Motor neuron (in vitro differentiated cells): ENCODE measurements around the gene MTR. TPM values are rescaled to one million over a fixed set of nuclear protein-coding genes. Genes with fewer than 3 reads are reported as not detected.

Source experiments
- ATAC-seq, 8 experiments: fragments of 200-7000 bp; cut with Tn5 transposase; replicated peaks in 6 of 8; 2 replicates each; pipeline ENCODE4 v1.8.0; 2021; ENCODE audit warnings: mild to moderate bottlenecking in 8 of 8, moderate library complexity in 8 of 8
- H3K27ac ChIP-seq, 2 donors: fragments of 250-450 bp; sonication (Bioruptor Pico); 2 replicates each; pipeline ENCODE4 v1.9.0; 2021; ENCODE audit warnings: antibody characterized with exemption in 2 of 2, mild to moderate bottlenecking in 2 of 2, moderate library complexity in 1 of 2
- H3K4me1 ChIP-seq, 2 donors: fragments of 250-450 bp; sonication (Bioruptor Pico); replicated peaks in 1 of 2; 2 replicates each; pipeline ENCODE4 v1.6.1; 2021; ENCODE audit warnings: antibody characterized with exemption in 2 of 2, mild to moderate bottlenecking in 2 of 2, moderate library complexity in 1 of 2
- H3K4me3 ChIP-seq, 5 donors: fragments of 250-450 bp; sonication (Bioruptor Pico); 2 replicates each; pipeline ENCODE4 v1.9.0; 2021; ENCODE audit warnings: antibody characterized with exemption in 5 of 5, mild to moderate bottlenecking in 5 of 5, moderate library complexity in 4 of 5
- WGBS, 10 experiments: fragments of 450-650 bp; shearing (Covaris generic); methylation state at CpG; one replicate each; pipeline ENCODE4 v1.0.0; 2022; 5-methylcytosine and 5-hydroxymethylcytosine counted together
- in situ Hi-C, 9 experiments: fragments of 400-800 bp; cut with MboI; loops; one replicate each; pipeline ENCODE4 v1.15.0; 2021; ENCODE audit warnings: low sequenced_read_pairs in 9 of 9, low pct_unique_long_range_greater_than_20kb in 2 of 9; ENCODE audit not compliant: unreplicated experiment in 9 of 9
- total RNA-seq, 8 experiments: library from RNA; unstranded; fragments of 300-600 nt; gene quantifications; 2 replicates each; pipeline versions ENCODE4 v1.2.3 to v1.2.4, GENCODE V29; 2022

MTR gene
- total RNA-seq, 8 experiments from 2014 or later = 13.9 to 42.3 (median 21.0) TPM

DNA sequence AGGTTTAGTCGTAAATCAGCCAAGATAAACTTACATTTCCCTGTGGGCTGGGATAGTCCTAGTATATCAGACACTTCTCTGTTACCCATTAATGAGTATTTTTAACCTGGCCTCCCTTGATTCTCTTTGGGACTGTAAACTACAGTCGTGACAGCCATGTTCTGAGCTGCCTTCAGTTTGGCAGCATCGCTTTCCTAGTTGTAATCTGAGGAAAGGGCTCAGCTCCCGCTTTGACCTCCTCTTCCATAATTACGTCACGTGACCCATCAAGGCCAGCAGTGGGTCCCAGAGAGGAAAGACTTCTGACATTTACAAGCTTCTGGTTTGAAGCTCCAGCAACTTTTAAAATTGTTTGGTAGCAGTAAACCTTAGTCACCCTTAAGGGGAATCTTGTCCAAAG, 34.6 kb upstream of the MTR start:
- H3K4me3 ChIP-seq = no peak overlapping the region
- 43 to 100% (median 80%) methylated on average over 1 to 6 of the region's 6 CpGs; no CpG with 5 or more reads in 1 of the 10 experiments for WGBS, 10 experiments
- ATAC-seq = no peak
- H3K4me1 ChIP-seq = no peaks in the 10 kb centered on the region
- no peak overlapping the region for H3K27ac ChIP-seq
- in situ Hi-C loops = loop anchor here in 1 of 9 experiments (25.0 kb wide), 1 partner anchor 627 kb away; no protein-coding TSS in a partner anchor

- H3K4me1 ChIP-seq = no peaks in the 10 kb centered on the region
- no peak overlapping the region for H3K4me3 ChIP-seq
- ATAC-seq = no peak
- WGBS, 10 experiments = 76 to 95% (median 93%) methylated on average over 6 to 14 of the region's 14 CpGs; no CpG with 5 or more reads in 1 of the 10 experiments
- H3K27ac ChIP-seq = no peak overlapping the region
- in situ Hi-C loops = loop anchor here in 1 of 9 experiments (25.0 kb wide), 1 partner anchor 626 kb away; no protein-coding TSS in a partner anchor
Measured at GRCh38 chr1:236760986-236761385, 34.1 kb upstream of the MTR start.

- Histone ChIP-seq H3K27ac (no peak overlapping the region), H3K4me1 (no peaks in the 10 kb centered on the region), H3K4me3 (no peak overlapping the region)
- no peak for ATAC-seq
- WGBS, 10 experiments = 74 to 100% (median 91%) methylated on average over 2 to 5 of the region's 5 CpGs; no CpG with 5 or more reads in 2 of the 10 experiments
- in situ Hi-C loops = loop anchor here in 1 of 9 experiments (25.0 kb wide), 1 partner anchor 626 kb away; no protein-coding TSS in a partner anchor
Measured at GRCh38 chr1:236761397-236762132, 33.5 kb upstream of the MTR start.

DNA sequence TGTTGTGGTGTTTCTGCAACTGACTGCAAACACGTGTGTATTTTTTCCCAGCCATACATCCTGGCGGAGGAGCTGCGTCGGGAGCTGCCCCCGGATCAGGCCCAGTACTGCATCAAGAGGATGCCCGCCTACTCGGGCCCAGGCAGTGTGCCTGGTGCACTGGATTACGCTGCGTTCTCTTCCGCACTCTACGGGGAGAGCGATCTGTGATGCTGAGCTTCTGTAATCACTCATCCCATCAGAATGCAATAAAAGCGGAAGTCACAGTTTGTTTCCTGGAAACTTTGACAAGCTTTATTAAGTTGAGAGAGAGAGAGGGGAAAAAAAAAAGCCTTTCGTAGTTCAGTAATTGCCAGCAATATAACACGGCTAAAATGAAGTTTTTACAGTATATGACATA, 32.7 kb upstream of the MTR start:
- peak in 1 of 8 experiments; percentile 69 for ATAC-seq
- Histone ChIP-seq H3K4me3 (no peak overlapping the region), H3K27ac (no peak overlapping the region), H3K4me1 (no peaks in the 10 kb centered on the region)
- WGBS, 10 experiments = 5 to 92% (median 88%) methylated on average over 2 to 15 of the region's 15 CpGs; no CpG with 5 or more reads in 1 of the 10 experiments
- in situ Hi-C loops = loop anchor here in 1 of 9 experiments (25.0 kb wide), 1 partner anchor 625 kb away; no protein-coding TSS in a partner anchor

- ATAC-seq = no peak
- Histone ChIP-seq H3K4me3 (no peak overlapping the region), H3K4me1 (no peaks in the 10 kb centered on the region), H3K27ac (no peak overlapping the region)
- WGBS, 10 experiments = 18 to 91% (median 82%) methylated on average over 1 to 6 of the region's 6 CpGs
- in situ Hi-C loops = loop anchor here in 1 of 9 experiments (25.0 kb wide), 1 partner anchor 621 kb away; no protein-coding TSS in a partner anchor
Measured at GRCh38 chr1:236765831-236766230, 29.3 kb upstream of the MTR start.

DNA sequence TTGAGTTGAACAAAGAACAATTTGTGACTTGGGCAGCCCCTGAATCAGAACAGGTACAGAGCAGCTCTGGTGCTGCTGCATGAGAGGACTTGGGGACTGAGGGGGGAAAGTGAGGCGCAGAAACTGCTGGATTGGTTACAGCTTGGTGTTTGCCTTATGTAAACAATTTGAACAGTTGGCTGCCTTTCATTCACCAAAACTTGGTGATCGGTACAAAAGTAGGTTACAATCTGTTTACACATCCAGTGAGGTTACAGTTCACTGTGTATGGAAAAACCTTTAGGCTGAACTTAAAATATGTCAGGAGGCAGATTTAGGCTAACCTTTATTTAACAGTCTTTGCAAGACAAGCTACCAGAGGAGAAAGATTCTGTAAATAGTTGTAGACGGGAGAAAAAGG, 28.6 kb upstream of the MTR start:
- 40 to 100% (median 86%) methylated on average over 1 to 3 of the region's 3 CpGs; no CpG with 5 or more reads in 2 of the 10 experiments for WGBS, 10 experiments
- no peak overlapping the region for H3K27ac ChIP-seq

DNA sequence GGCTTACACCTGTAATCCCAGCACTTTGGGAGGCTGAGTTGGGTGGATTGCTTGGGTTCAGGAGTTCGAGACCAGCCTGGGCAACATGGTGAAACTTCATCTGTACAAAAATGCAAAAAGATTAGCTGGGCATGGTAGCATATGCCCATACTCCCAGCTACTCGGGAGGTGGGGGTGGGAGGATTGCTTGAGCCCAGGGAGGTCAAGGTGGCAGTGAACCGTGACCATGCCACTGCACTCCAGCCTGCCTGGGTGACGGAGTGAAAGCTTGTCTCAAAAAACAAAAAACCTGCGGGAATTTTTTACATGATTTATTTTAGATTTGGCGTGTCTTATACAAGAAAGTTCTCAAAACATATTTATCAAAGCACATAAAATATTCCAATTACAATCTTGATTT, 27.8 kb upstream of the MTR start:
- Histone ChIP-seq H3K4me1 (no peaks in the 10 kb centered on the region), H3K4me3 (no peak overlapping the region), H3K27ac (no peak overlapping the region)
- WGBS, 10 experiments = 23 to 100% (median 73%) methylated on average over 1 to 6 of the region's 6 CpGs
- in situ Hi-C loops = loop anchor here in 1 of 9 experiments (25.0 kb wide), 1 partner anchor 620 kb away; no protein-coding TSS in a partner anchor
- no peak for ATAC-seq

More for the DNA sequence above, 28.6 kb upstream of the MTR start:
- in situ Hi-C loops = loop anchor here in 1 of 9 experiments (25.0 kb wide), 1 partner anchor 621 kb away; no protein-coding TSS in a partner anchor
- no peak for ATAC-seq
- H3K4me3 ChIP-seq = no peak overlapping the region
- H3K4me1 ChIP-seq = no peaks in the 10 kb centered on the region

GRCh38 chr1:236768601-236769000, 26.5 kb upstream of the MTR start:
- in situ Hi-C loops = loop anchor here in 1 of 9 experiments (25.0 kb wide), 1 partner anchor 619 kb away; no protein-coding TSS in a partner anchor
- H3K4me1 ChIP-seq = no peaks in the 10 kb centered on the region
- no peak overlapping the region for H3K4me3 ChIP-seq
- no peak overlapping the region for H3K27ac ChIP-seq
- peak in 1 of 8 experiments; percentile 44 for ATAC-seq

- Histone ChIP-seq H3K4me3 (no peak overlapping the region), H3K4me1 (no peaks in the 10 kb centered on the region), H3K27ac (no peak overlapping the region)
- no peak for ATAC-seq
- WGBS, 10 experiments = 17 to 100% (median 83%) methylated on average over 1 to 3 of the region's 3 CpGs; no CpG with 5 or more reads in 1 of the 10 experiments
- in situ Hi-C loops = loop anchor here in 1 of 9 experiments (25.0 kb wide), 1 partner anchor 613 kb away; no protein-coding TSS in a partner anchor
Measured at GRCh38 chr1:236773919-236774318, 21.2 kb upstream of the MTR start.

- in situ Hi-C loops = loop anchor here in 1 of 9 experiments (25.0 kb wide), 1 partner anchor 612 kb away; no protein-coding TSS in a partner anchor
- WGBS, 10 experiments = 0 to 100% (median 61%) methylated on average over 1 to 3 of the region's 3 CpGs; no CpG with 5 or more reads in 1 of the 10 experiments
Measured at GRCh38 chr1:236774926-236775325, 20.2 kb upstream of the MTR start.

GRCh38 chr1:236779312-236779711, 15.8 kb upstream of the MTR start:
- no peak overlapping the region for H3K4me3 ChIP-seq
- H3K27ac ChIP-seq = no peak overlapping the region
- no peaks in the 10 kb centered on the region for H3K4me1 ChIP-seq
- WGBS, 10 experiments = 6 to 94% (median 75%) methylated on average over 2 of the region's 2 CpGs; no CpG with 5 or more reads in 1 of the 10 experiments
- no peak for ATAC-seq
- in situ Hi-C loops = no loop called here

More at GRCh38 chr1:236774926-236775325, 20.2 kb upstream of the MTR start:
- peak in 3 of 8 experiments; percentile 76 to 86 (median 77) for ATAC-seq
- no peak overlapping the region for H3K27ac ChIP-seq
- no peaks in the 10 kb centered on the region for H3K4me1 ChIP-seq
- no peak overlapping the region for H3K4me3 ChIP-seq

- H3K4me3 ChIP-seq = no peak overlapping the region
- WGBS, 10 experiments = 60 to 100% methylated on average over 1 of the region's 2 CpGs; no CpG with 5 or more reads in 8 of the 10 experiments
- in situ Hi-C loops = no loop called here
- no peak for ATAC-seq
- no peak overlapping the region for H3K27ac ChIP-seq
- H3K4me1 ChIP-seq = no peaks in the 10 kb centered on the region
Measured at GRCh38 chr1:236785477-236785876, 9.6 kb upstream of the MTR start.

DNA sequence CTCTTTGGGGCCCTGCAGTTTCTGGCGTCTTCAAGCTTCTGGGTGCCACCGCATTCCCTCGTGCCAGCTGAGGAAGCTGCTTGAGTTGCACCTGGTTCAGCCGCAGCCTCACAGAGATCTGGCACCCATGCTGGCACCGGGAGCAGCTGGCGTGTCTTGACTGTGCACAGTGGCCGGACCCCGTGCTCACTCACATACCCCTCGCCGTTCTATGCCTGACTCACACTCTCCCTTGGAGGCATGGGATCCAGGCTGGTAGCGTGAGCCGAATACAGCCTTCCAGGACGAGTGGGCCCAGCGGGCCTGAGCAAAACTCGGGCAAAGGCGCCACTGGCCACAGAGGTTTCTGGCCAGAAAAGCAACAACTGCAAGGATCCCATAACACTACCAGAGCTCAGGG, 8.6 kb upstream of the MTR start:
- in situ Hi-C loops = no loop called here
- H3K27ac ChIP-seq = no peak overlapping the region
- H3K4me1 ChIP-seq = no peaks in the 10 kb centered on the region
- 88 to 94% (median 92%) methylated on average over 7 to 15 of the region's 16 CpGs; no CpG with 5 or more reads in 6 of the 10 experiments for WGBS, 10 experiments
- H3K4me3 ChIP-seq = no peak overlapping the region
- ATAC-seq = no peak
